Measurements from ENCODE around the gene ARPC3. TPM values are rescaled to one million over a fixed set of nuclear protein-coding genes. Genes with fewer than 3 reads are reported as not detected.

Gene ARPC3
- total and polyA plus RNA-seq, 9 of the 15 experiments (the other 6 are each of a cell fraction or from before 2014, with no cell fraction given): 74.2 to 575 (median 345) TPM

GRCh38 chr12:110403146-110403975, 46.8 kb downstream of the ARPC3 start, which contains the start of gene ANAPC7 (continued):
- TF ChIP-seq KDM4B (IDR thresholded peaks at IDR 0.05; ENCODE audit: borderline replicate concordance in 2 of 2, low read depth in 1 of 2) (no peak), PHF20 (IDR thresholded peaks at IDR 0.05; ENCODE audit: partially characterized antibody) (peak; percentile 37), ZNF263 (CRISPR knock-in tag; IDR thresholded peaks at IDR 0.05; ENCODE audit: borderline replicate concordance) (no peak), ZNF780A (CRISPR knock-in tag; IDR thresholded peaks at IDR 0.05) (no peak), NBN (IDR thresholded peaks at IDR 0.05; ENCODE audit: low read depth) (no peak), TRIM24 (IDR thresholded peaks at IDR 0.05) (no peak), PHTF2 (CRISPR knock-in tag; IDR thresholded peaks at IDR 0.05) (no peak), CREM (IDR thresholded peaks at IDR 0.05; ENCODE audit: low read depth) (peak; percentile 40), MXI1 (IDR thresholded peaks at IDR 0.05; ENCODE audit: low read depth, low read length) (0 out of 2 replicates have a peak, but pooled peaks have one; percentile 4), ZNF282 (CRISPR knock-in tag; IDR thresholded peaks at IDR 0.05) (no peak), AFF1 (IDR thresholded peaks at IDR 0.05; ENCODE audit: low read depth in 1 of 2, partially characterized antibody in 2 of 2) (peak in 1 of 2 experiments; percentile 22), BCLAF1 (IDR thresholded peaks at IDR 0.05; ENCODE audit: borderline replicate concordance in 1 of 2, control insufficient read depth in 1 of 2, low read depth in 2 of 2, low read length in 1 of 2) (0 out of 4 replicates have a peak, but pooled peaks of 1 of the 2 experiments have one; percentile 28), FOXP4 (CRISPR knock-in tag; IDR thresholded peaks at IDR 0.05; ENCODE audit: borderline replicate concordance) (no peak)
- TF ChIP-seq, protein P1, sequence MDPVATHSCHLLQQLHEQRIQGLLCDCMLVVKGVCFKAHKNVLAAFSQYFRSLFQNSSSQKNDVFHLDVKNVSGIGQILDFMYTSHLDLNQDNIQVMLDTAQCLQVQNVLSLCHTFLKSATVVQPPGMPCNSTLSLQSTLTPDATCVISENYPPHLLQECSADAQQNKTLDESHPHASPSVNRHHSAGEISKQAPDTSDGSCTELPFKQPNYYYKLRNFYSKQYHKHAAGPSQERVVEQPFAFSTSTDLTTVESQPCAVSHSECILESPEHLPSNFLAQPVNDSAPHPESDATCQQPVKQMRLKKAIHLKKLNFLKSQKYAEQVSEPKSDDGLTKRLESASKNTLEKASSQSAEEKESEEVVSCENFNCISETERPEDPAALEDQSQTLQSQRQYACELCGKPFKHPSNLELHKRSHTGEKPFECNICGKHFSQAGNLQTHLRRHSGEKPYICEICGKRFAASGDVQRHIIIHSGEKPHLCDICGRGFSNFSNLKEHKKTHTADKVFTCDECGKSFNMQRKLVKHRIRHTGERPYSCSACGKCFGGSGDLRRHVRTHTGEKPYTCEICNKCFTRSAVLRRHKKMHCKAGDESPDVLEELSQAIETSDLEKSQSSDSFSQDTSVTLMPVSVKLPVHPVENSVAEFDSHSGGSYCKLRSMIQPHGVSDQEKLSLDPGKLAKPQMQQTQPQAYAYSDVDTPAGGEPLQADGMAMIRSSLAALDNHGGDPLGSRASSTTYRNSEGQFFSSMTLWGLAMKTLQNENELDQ (CRISPR knock-in tag; IDR thresholded peaks at IDR 0.05; ENCODE audit: borderline replicate concordance): 0 out of 2 replicates have a peak, but pooled peaks have one; percentile 52
